Erythroblast (primary cell): ENCODE data around the gene GSK3A.

Source experiments
- GATA1 ChIP-seq: IDR thresholded peaks from 2 replicates; pipeline ENCODE4 v1.6.1; 2011; ENCODE audit warnings: low read depth, mild to moderate bottlenecking, control low read depth, low read length, moderate library complexity
- POLR2A ChIP-seq: IDR thresholded peaks from 2 replicates; pipeline ENCODE4 v1.6.1; 2011; ENCODE audit warnings: mild to moderate bottlenecking, low read length

DNA sequence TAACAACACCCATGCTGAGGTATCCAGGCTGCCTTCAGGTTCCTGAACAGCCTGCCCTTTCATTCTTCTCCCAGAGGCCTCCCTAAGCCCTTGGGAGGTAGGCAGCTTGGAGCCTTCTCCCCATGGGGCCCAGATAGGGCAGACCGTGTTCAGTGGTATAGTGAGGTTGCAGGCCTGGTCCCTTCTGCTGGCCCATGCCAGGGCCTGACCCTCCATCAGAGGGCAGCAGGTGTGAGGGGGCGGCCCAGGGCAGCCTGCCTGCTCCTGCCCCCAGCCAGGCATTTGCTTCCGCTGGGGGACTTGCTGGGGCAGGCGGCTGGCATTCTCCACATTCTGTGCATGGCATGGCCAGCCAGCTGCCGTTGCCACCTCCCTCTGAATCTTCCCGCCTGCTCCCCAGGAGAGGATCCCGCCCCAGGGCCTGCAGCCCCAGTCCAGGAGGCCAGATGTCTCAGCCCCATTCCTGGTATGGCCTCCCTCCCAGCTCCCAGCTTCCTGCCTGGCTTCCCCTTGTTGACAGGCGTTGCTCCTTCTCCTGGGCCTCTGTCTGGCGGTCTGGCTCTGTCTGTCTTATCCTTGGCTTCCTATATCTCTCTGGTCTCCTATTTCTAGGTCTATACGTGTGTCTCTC, 35.5 kb upstream of the GSK3A start:
- TF ChIP-seq POLR2A (peak; percentile 17), GATA1 (no peak)
